ES-I3 (cell line): ENCODE results near the gene HLTF.
"Not testable (repeated sequence)": the region's sequence is repeated elsewhere in the genome, so short reads cannot be mapped to it uniquely, and the experiment has no call there.

Source experiments
- H3K36me3 ChIP-seq: 2 replicates; pipeline ENCODE4 v1.6.1; 2013; ENCODE audit warnings: mild to moderate bottlenecking, low read length, control low read depth, moderate library complexity; ENCODE audit not compliant: insufficient read depth
- H3K4me1 ChIP-seq: 2 replicates; pipeline ENCODE4 v1.6.1; 2013; ENCODE audit warnings: mild to moderate bottlenecking, control low read depth, low read length; ENCODE audit not compliant: insufficient read depth
- H3K9ac ChIP-seq: 2 replicates; pipeline ENCODE4 v1.6.1; 2013; ENCODE audit warnings: low read depth, mild to moderate bottlenecking, low read length, moderate library complexity
- H3K9me3 ChIP-seq: 2 replicates; pipeline ENCODE4 v1.6.1; 2013; ENCODE audit warnings: mild to moderate bottlenecking, low read length, moderate library complexity; ENCODE audit not compliant: control insufficient read depth, insufficient read depth

HLTF gene

GRCh38 chr3:149101154-149101553 lies 14.8 kb upstream of the HLTF start:
- Histone ChIP-seq H3K4me1 (no peaks in the 10 kb centered on the region), H3K9me3 (no peaks in the 10 kb centered on the region; the same call in none of the 2 replicates), H3K36me3 (no peaks in the 10 kb centered on the region), H3K9ac (no peak overlapping the region)

GRCh38 chr3:149097987-149098386 lies 11.7 kb upstream of the HLTF start:
- H3K36me3 ChIP-seq, H3K9ac ChIP-seq, H3K9me3 ChIP-seq, H3K4me1 ChIP-seq: not testable (repeated sequence)

GRCh38 chr3:149095487-149095886 lies 9.2 kb upstream of the HLTF start:
- Histone ChIP-seq H3K4me1 (no peaks in the 10 kb centered on the region), H3K9me3 (no peaks in the 10 kb centered on the region), H3K36me3 (no peaks in the 10 kb centered on the region), H3K9ac (no peak overlapping the region)

DNA sequence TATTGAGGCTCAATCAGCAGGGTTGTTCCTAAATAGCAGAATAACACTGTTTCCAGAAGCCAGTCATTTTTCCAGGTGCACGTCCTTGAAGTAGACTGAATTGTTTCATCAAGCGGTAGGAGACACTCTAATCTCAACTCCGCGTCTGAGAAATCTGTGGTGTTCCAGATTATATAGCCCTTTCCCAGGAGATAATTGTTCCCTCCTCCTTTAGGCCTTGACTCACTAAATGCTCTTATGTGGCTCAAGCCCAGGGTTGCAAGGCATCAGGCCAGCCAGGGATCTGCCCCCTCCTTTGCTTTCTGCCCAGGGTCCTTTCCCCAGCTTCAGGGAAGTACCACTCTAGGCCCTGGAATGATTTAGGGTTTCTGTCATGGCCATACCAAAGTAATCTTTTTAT lies 5.7 kb upstream of the HLTF start:
- Histone ChIP-seq H3K36me3 (no peaks in the 10 kb centered on the region), H3K9me3 (peaks cover 4% of the 10 kb centered on the region; the same call in 1 of the 2 replicates), H3K4me1 (no peaks in the 10 kb centered on the region), H3K9ac (no peak overlapping the region)

- Histone ChIP-seq H3K36me3 (no peaks in the 10 kb centered on the region), H3K9me3 (peaks cover 4% of the 10 kb centered on the region; the same call in 1 of the 2 replicates), H3K4me1 (no peaks in the 10 kb centered on the region), H3K9ac (no peak overlapping the region)
Observed at GRCh38 chr3:149090907-149091306, 4.6 kb upstream of the HLTF start.

GRCh38 chr3:149090461-149090860 lies 4.1 kb upstream of the HLTF start:
- Histone ChIP-seq H3K36me3 (no peaks in the 10 kb centered on the region), H3K4me1 (no peaks in the 10 kb centered on the region), H3K9ac (no peak overlapping the region), H3K9me3 (peaks cover 4% of the 10 kb centered on the region; the same call in 1 of the 2 replicates)

DNA sequence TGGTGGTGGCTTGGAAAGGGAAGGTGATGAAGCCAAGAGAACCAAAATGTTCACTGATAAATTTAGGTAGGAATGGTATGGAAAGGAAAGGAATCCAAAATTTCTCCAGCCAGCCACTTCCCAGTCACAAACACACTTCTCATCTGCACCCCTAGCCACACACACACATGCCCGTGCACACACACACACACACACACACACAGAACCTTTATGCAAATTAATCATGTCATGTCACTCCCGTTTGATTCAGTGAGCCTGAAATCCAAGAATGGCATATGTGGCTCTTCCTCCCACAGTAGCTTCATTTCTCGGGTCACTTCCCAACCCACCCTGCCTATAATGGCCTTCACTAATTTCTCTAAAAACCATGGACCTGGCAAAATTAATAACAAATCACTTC lies 3.1 kb upstream of the HLTF start:
- Histone ChIP-seq H3K4me1 (no peaks in the 10 kb centered on the region), H3K36me3 (no peaks in the 10 kb centered on the region), H3K9ac (no peak overlapping the region), H3K9me3 (peaks cover 4% of the 10 kb centered on the region; the same call in 1 of the 2 replicates)

DNA sequence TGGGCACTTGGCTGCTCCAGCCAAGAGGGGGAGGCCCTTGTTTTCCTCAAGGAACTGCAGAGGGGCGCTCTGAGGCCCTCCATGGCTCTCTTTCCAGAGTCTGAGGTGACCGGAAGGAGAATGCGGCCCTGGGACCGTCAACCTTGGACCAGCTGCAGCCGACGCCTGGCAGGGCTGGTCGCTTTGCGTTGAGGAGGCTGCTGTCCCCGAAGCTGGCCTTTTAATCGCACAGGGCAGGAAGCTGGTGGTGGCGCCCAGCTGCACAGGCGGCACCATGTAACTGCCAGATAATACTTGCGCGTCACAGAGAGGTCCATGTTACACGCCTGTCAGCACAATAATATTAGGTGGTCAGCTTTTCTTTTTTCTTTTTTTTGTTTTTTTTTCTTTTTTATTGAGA lies 875 bp upstream of the HLTF start:
- H3K4me1 ChIP-seq: no peaks in the 10 kb centered on the region
- H3K9me3 ChIP-seq: peaks cover 4% of the 10 kb centered on the region; the same call in 1 of the 2 replicates
- no peak overlapping the region for H3K9ac ChIP-seq
- no peaks in the 10 kb centered on the region for H3K36me3 ChIP-seq

- no peaks in the 10 kb centered on the region for H3K4me1 ChIP-seq
Observed at GRCh38 chr3:149085828-149086231, 503 bp downstream of the HLTF start.

DNA sequence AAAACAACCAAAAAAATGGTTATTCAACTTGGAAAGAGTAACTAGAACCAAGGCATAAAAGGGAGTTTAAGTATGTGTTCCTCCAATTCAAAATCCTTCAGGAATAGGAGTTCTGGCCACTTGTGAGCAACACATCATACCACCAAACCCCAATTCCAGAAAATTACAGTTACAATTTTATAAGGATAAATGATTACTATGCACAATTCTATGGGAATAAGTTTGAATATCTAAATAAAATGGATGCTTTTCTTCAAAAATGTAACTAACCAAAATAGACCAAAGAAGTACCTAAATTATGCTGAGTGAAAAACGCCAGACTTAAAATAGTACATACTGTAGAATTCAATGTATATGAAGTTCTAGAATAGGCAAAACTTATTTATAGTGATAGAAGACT lies 4.6 kb downstream of the HLTF start:
- no peaks in the 10 kb centered on the region for H3K9me3 ChIP-seq
- H3K9ac ChIP-seq: no peak overlapping the region
- no peaks in the 10 kb centered on the region for H3K4me1 ChIP-seq
- no peaks in the 10 kb centered on the region for H3K36me3 ChIP-seq

More at GRCh38 chr3:149085828-149086231, 503 bp downstream of the HLTF start:
- Histone ChIP-seq H3K36me3 (no peaks in the 10 kb centered on the region), H3K9ac (peak overlapping the region; percentile 69), H3K9me3 (peaks cover 4% of the 10 kb centered on the region; the same call in 1 of the 2 replicates)

- Histone ChIP-seq H3K9ac (no peak overlapping the region), H3K36me3 (no peaks in the 10 kb centered on the region), H3K9me3 (no peaks in the 10 kb centered on the region), H3K4me1 (no peaks in the 10 kb centered on the region)
Observed at GRCh38 chr3:149080699-149081091, 5.6 kb downstream of the HLTF start.

GRCh38 chr3:149080011-149080698 lies 6.2 kb downstream of the HLTF start:
- Histone ChIP-seq H3K36me3 (no peaks in the 10 kb centered on the region), H3K9me3 (no peaks in the 10 kb centered on the region), H3K9ac (no peak overlapping the region), H3K4me1 (no peaks in the 10 kb centered on the region)

DNA sequence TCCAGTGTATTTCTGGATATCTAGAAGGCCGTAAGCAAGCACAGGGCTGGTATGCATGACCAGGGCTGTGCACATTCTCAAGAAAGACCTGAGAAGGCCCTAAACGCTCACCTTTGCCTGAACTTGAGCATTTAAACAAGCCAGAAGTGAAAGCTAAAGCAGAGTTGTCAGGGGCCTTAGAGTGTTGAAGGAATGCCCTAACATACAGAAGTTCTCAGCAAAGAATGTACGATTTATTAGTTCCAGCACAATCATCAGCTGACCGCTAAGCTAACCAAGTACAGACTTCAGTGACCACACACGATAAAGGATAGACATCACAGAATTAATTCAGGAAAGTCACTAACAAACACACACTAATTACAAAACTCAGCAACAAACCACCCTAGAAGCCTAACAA lies 8.7 kb downstream of the HLTF start:
- H3K36me3 ChIP-seq: no peaks in the 10 kb centered on the region
- H3K9me3 ChIP-seq: no peaks in the 10 kb centered on the region
- H3K9ac ChIP-seq: no peak overlapping the region
- H3K4me1 ChIP-seq: no peaks in the 10 kb centered on the region

GRCh38 chr3:149067883-149068282 lies 18.4 kb downstream of the HLTF start:
- H3K4me1 ChIP-seq: no peaks in the 10 kb centered on the region
- H3K9ac ChIP-seq: no peak overlapping the region
- no peaks in the 10 kb centered on the region for H3K9me3 ChIP-seq
- no peaks in the 10 kb centered on the region for H3K36me3 ChIP-seq

- Histone ChIP-seq H3K9ac (no peak overlapping the region), H3K36me3 (peaks cover 2% of the 10 kb centered on the region; the same call in 1 of the 2 replicates), H3K4me1 (no peaks in the 10 kb centered on the region), H3K9me3 (no peaks in the 10 kb centered on the region)
Observed at GRCh38 chr3:149061776-149062175, 24.6 kb downstream of the HLTF start.
